SKM-1 treated with dmso at 0.1 percent for 144 hours (cell line): Measurements from ENCODE around the gene C7orf33.
A peak's percentile ranks its signal among the peaks of the same experiment; 100 is the strongest.
"Not testable (repeated sequence)": the region's sequence is repeated elsewhere in the genome, so short reads cannot be mapped to it uniquely, and the experiment has no call there.

Experiments used
- DNase-seq: peaks from one replicate; lab custom pipeline; 2025; ENCODE audit not compliant: unreplicated experiment; lab: John Stamatoyannopoulos, UW

Gene C7orf33

GRCh38 chr7:148590471-148590870 lies at the start of gene C7orf33:
C7orf33 (plus strand) TSS chr7:148590766; CDS start chr7:148590926, 160 bp downstream.
- DNase-seq: no peak

- no peak for DNase-seq
Measured at GRCh38 chr7:148541891-148542504, 48.6 kb upstream of the C7orf33 start.

- no peak for DNase-seq
Measured at GRCh38 chr7:148543302-148543701, 47.3 kb upstream of the C7orf33 start.

- DNase-seq: no peak
Measured at GRCh38 chr7:148545172-148545571, 45.4 kb upstream of the C7orf33 start.

- no peak for DNase-seq
Measured at GRCh38 chr7:148545932-148546331, 44.6 kb upstream of the C7orf33 start.

GRCh38 chr7:148546857-148547256 lies 43.7 kb upstream of the C7orf33 start:
- DNase-seq: no peak

GRCh38 chr7:148547951-148548350 lies 42.6 kb upstream of the C7orf33 start:
- DNase-seq: no peak

- no peak for DNase-seq
Measured at GRCh38 chr7:148553979-148554378, 36.6 kb upstream of the C7orf33 start.

GRCh38 chr7:148556892-148557291 lies 33.7 kb upstream of the C7orf33 start:
- no peak for DNase-seq

GRCh38 chr7:148558914-148559313 lies 31.7 kb upstream of the C7orf33 start:
- DNase-seq: no peak

- no peak for DNase-seq
Measured at GRCh38 chr7:148561099-148561498, 29.5 kb upstream of the C7orf33 start.

- DNase-seq: no peak
Measured at GRCh38 chr7:148563583-148564274, 26.8 kb upstream of the C7orf33 start.

GRCh38 chr7:148564275-148564951 lies 26.2 kb upstream of the C7orf33 start:
- peak; percentile 10 for DNase-seq

GRCh38 chr7:148566736-148567135 lies 23.8 kb upstream of the C7orf33 start:
- DNase-seq: no peak

GRCh38 chr7:148567524-148567923 lies 23.0 kb upstream of the C7orf33 start:
- no peak for DNase-seq

- no peak for DNase-seq
Measured at GRCh38 chr7:148570510-148570909, 20.1 kb upstream of the C7orf33 start.

GRCh38 chr7:148570973-148571372 lies 19.6 kb upstream of the C7orf33 start:
- not testable (repeated sequence) for DNase-seq

GRCh38 chr7:148571381-148571780 lies 19.2 kb upstream of the C7orf33 start:
- DNase-seq: no peak

- DNase-seq: no peak
Measured at GRCh38 chr7:148572067-148572522, 18.5 kb upstream of the C7orf33 start.

- DNase-seq: not testable (repeated sequence)
Measured at GRCh38 chr7:148573581-148573980, 17.0 kb upstream of the C7orf33 start.

GRCh38 chr7:148575640-148576411 lies 14.7 kb upstream of the C7orf33 start:
- DNase-seq: no peak
